ENCODE measurements around the gene NISCH.
A peak's percentile ranks its signal among the peaks of the same experiment; 100 is the strongest.

The NISCH gene

DNA sequence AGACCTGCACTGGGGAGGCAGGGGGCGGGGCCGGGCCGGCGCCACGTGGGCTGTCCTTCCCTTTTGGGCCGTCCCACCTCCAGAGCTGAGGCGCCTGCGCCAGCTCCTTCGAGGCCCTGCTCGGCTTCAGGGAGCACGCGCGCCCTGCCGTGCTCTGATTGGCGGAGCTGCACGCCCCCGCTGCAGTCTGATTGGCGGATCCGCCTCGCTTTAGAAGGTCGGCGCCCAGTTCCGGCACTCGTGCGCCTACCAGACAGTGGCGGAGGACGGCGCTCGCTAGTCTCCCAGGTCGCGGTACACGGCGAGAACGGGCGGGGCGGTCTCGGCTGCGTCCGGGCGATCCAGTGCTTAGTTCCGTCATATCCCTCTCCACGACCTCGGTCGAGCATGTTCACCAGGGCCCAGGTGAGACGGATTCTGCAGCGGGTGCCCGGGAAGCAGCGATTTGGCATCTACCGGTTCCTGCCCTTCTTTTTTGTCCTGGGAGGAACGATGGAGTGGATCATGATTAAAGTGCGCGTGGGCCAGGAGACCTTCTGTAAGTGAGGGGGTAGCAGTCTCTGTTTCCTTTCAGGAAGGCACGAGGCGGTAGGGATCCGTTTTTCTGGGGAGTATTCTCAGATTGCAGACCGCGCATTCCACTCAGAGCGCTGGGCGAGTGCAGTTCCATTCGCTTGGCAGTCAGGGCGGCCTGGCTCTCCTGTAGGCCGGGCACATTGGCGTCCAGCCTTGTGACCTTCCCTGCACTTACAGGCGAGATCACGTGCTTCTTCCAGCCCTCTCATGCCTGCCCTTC, 81.2 kb downstream of the NISCH start, which contains the start of gene UQCC5:
Gene UQCC5 (plus strand): TSS at position 237 of the 796 bp plus-strand sequence. CDS start 151 bp downstream, at position 388.
- TF ChIP-seq CTCF (IDR thresholded peaks at IDR 0.05; ENCODE audit: control insufficient read depth, extremely low read depth, insufficient read depth): no peak
- DNase-seq (ENCODE audit: low read depth): peak; percentile 95
- H3K4me3 ChIP-seq (ENCODE audit: low read depth, low read length): peak within 1 kb of the TSS; percentile 67

DNA sequence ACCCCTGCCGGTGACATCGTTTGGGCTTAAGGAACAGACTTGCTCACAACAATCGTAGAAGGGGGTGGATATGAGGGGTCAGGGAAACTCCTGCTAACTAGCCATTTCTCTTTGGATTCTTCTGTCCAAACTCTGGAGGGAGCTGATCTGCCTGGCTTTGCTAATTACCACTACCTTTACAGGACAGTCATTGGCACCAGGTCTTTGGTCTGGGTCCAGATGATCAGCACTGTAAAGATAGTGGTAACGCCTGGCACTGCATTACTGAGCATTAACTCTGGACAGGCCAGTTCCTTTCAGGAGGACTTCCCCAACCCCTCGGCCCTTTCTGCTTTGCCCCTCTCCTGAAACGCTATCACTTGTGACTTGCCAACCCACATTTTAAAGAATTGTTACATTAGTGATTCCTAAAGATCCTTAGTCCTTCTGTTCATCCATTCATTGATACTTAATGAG, 81.8 kb downstream of the NISCH start:
- TF ChIP-seq CTCF (IDR thresholded peaks at IDR 0.05; ENCODE audit: control insufficient read depth, extremely low read depth, insufficient read depth): no peak
- H3K4me3 ChIP-seq (ENCODE audit: low read depth, low read length): peak overlapping the region; percentile 67
- no peak for DNase-seq (ENCODE audit: low read depth)

GRCh38 chr3:52537726-52538421, 82.5 kb downstream of the NISCH start:
- no peak for TF ChIP-seq CTCF (IDR thresholded peaks at IDR 0.05; ENCODE audit: control insufficient read depth, extremely low read depth, insufficient read depth)
- H3K4me3 ChIP-seq (ENCODE audit: low read depth, low read length): peak overlapping the region; percentile 67
- DNase-seq (ENCODE audit: low read depth): no peak

- no peak for DNase-seq (ENCODE audit: low read depth)
- no peak for TF ChIP-seq CTCF (IDR thresholded peaks at IDR 0.05; ENCODE audit: control insufficient read depth, extremely low read depth, insufficient read depth)
- H3K4me3 ChIP-seq (ENCODE audit: low read depth, low read length): no peak overlapping the region
These were observed 83.7 kb downstream of the NISCH start for GRCh38 chr3:52539010-52539653.

GRCh38 chr3:52541050-52541449, 85.6 kb downstream of the NISCH start:
- no peak overlapping the region for H3K4me3 ChIP-seq (ENCODE audit: low read depth, low read length)
- DNase-seq (ENCODE audit: low read depth): no peak
- TF ChIP-seq CTCF (IDR thresholded peaks at IDR 0.05; ENCODE audit: control insufficient read depth, extremely low read depth, insufficient read depth): no peak
